ENCODE results near the gene PACSIN2.

The PACSIN2 gene

GRCh38 chr22:42862045-42862734, 152.8 kb downstream of the PACSIN2 start:
- DNase-seq (ENCODE audit: low read depth in 2 of 2) = no peak

- no peak for DNase-seq (ENCODE audit: low read depth in 2 of 2)
Measured at GRCh38 chr22:42860968-42861367, 154.0 kb downstream of the PACSIN2 start.

- DNase-seq (ENCODE audit: low read depth in 2 of 2) = no peak
Measured at GRCh38 chr22:42857845-42858481, 157.0 kb downstream of the PACSIN2 start.

- DNase-seq (ENCODE audit: low read depth in 2 of 2) = peak; percentile 93 to 96
Measured at GRCh38 chr22:42856865-42857704, 157.9 kb downstream of the PACSIN2 start, which contains the start of gene ARFGAP3. Gene ARFGAP3 (minus strand): TSS chr22:42857273. CDS start chr22:42857182, 91 bp downstream.

GRCh38 chr22:42856179-42856864, 158.6 kb downstream of the PACSIN2 start:
- peak in 1 of 2 donors; percentile 2 for DNase-seq (ENCODE audit: low read depth in 2 of 2)

GRCh38 chr22:42855721-42856120, 159.2 kb downstream of the PACSIN2 start:
- no peak for DNase-seq (ENCODE audit: low read depth in 2 of 2)

GRCh38 chr22:42855211-42855610, 159.7 kb downstream of the PACSIN2 start:
- no peak for DNase-seq (ENCODE audit: low read depth in 2 of 2)

- DNase-seq (ENCODE audit: low read depth in 2 of 2) = no peak
Measured at GRCh38 chr22:42848941-42849550, 165.9 kb downstream of the PACSIN2 start.

- no peak for DNase-seq (ENCODE audit: low read depth in 2 of 2)
Measured at GRCh38 chr22:42847110-42847509, 167.8 kb downstream of the PACSIN2 start.

- DNase-seq (ENCODE audit: low read depth in 2 of 2) = no peak
Measured at GRCh38 chr22:42844756-42845155, 170.2 kb downstream of the PACSIN2 start.

- no peak for DNase-seq (ENCODE audit: low read depth in 2 of 2)
Measured at GRCh38 chr22:42842658-42843370, 172.1 kb downstream of the PACSIN2 start.

GRCh38 chr22:42841444-42841843, 173.5 kb downstream of the PACSIN2 start:
- no peak for DNase-seq (ENCODE audit: low read depth in 2 of 2)

- DNase-seq (ENCODE audit: low read depth in 2 of 2) = no peak
Measured at GRCh38 chr22:42837556-42837955, 177.4 kb downstream of the PACSIN2 start.

GRCh38 chr22:42836026-42836425, 178.9 kb downstream of the PACSIN2 start:
- DNase-seq (ENCODE audit: low read depth in 2 of 2) = no peak

- DNase-seq (ENCODE audit: low read depth in 2 of 2) = no peak
Measured at GRCh38 chr22:42834177-42834949, 180.6 kb downstream of the PACSIN2 start.

GRCh38 chr22:42833104-42833503, 181.8 kb downstream of the PACSIN2 start:
- DNase-seq (ENCODE audit: low read depth in 2 of 2) = no peak

GRCh38 chr22:42831712-42832111, 183.2 kb downstream of the PACSIN2 start:
- no peak for DNase-seq (ENCODE audit: low read depth in 2 of 2)

- no peak for DNase-seq (ENCODE audit: low read depth in 2 of 2)
Measured at GRCh38 chr22:42830161-42830560, 184.8 kb downstream of the PACSIN2 start.

- no peak for DNase-seq (ENCODE audit: low read depth in 2 of 2)
Measured at GRCh38 chr22:42829302-42829701, 185.6 kb downstream of the PACSIN2 start.

- no peak for DNase-seq (ENCODE audit: low read depth in 2 of 2)
Measured at GRCh38 chr22:42825796-42826195, 189.2 kb downstream of the PACSIN2 start.

All from stimulated activated CD4-positive, alpha-beta T cell treated with anti-CD3 and anti-CD28 coated beads, Interleukin-1b, Interleukin-23, amount 100 ng/mL, for 1 hour (primary cell).